ENCODE data around the gene SLC25A33. TPM values are rescaled to one million over a fixed set of nuclear protein-coding genes. Genes with fewer than 3 reads are reported as not detected.

Gene SLC25A33
- total RNA-seq, 1 experiment from 2014 or later, result 9.2 TPM

Other genes starting within 250 kb of the SLC25A33 start
- gene SPSB1, start 246.6 kb upstream of the SLC25A33 start, total RNA-seq (2021), result 4.3 to 5.5 TPM (median 4.6 TPM) in 3 replicates
- gene TMEM201, start 49.4 kb downstream of the SLC25A33 start, total RNA-seq (2021), result 25.9 to 30.4 TPM (median 26.7 TPM) in 3 replicates
- gene PIK3CD, start 112.3 kb downstream of the SLC25A33 start, total RNA-seq (2021), result 17.9 to 23.1 TPM (median 20.2 TPM) in 3 replicates

All from WTC11 (cell line).